Osteocyte (in vitro differentiated cells): ENCODE measurements around the gene SYNPO2. TPM values are rescaled to one million over a fixed set of nuclear protein-coding genes. Genes with fewer than 3 reads are reported as not detected.

Experiments
- DNase-seq: peaks from one replicate; pipeline ENCODE4 v3.0.0; 2021; ENCODE audit warnings: mixed read lengths; ENCODE audit not compliant: unreplicated experiment; ENCODE audit errors: extremely low spot score
- H3K27ac Mint-ChIP-seq: one replicate; pipeline ENCODE4 v1.8.0; 2021; ENCODE audit warnings: mild to moderate bottlenecking, mixed read lengths; ENCODE audit not compliant: unreplicated experiment
- H3K27me3 Mint-ChIP-seq: one replicate; pipeline ENCODE4 v1.8.0; 2021; ENCODE audit warnings: mixed read lengths; ENCODE audit not compliant: unreplicated experiment
- H3K36me3 Mint-ChIP-seq: one replicate; pipeline ENCODE4 v1.8.0; 2021; ENCODE audit warnings: mixed read lengths; ENCODE audit not compliant: unreplicated experiment
- H3K4me1 Mint-ChIP-seq: one replicate; pipeline ENCODE4 v1.8.0; 2021; ENCODE audit warnings: mixed read lengths; ENCODE audit not compliant: unreplicated experiment
- H3K4me3 Mint-ChIP-seq: one replicate; pipeline ENCODE4 v1.8.0; 2021; ENCODE audit warnings: mild to moderate bottlenecking, moderate library complexity, mixed read lengths; ENCODE audit not compliant: unreplicated experiment
- H3K9me3 Mint-ChIP-seq: one replicate; pipeline ENCODE4 v1.8.0; 2021; ENCODE audit warnings: mixed read lengths; ENCODE audit not compliant: unreplicated experiment
- CTCF ChIP-seq: fragments of 200-600 bp; sonication (generic); IDR thresholded peaks from 2 replicates; pipeline ENCODE4 v1.5.0; 2021; ENCODE audit warnings: antibody characterized with exemption, mild to moderate bottlenecking, moderate library complexity
- total RNA-seq: library from RNA; stranded (reverse); gene quantifications from 2 replicates; pipeline ENCODE4 v1.2.1, GENCODE V29; 2021

SYNPO2 gene
- total RNA-seq, 1 donor from 2014 or later, result 4.1 TPM

GRCh38 chr4:118936406-118936805 lies 47.8 kb downstream of the SYNPO2 start:
- DNase-seq, result no peak
- no peak for TF ChIP-seq CTCF
- Mint-ChIP-seq H3K27me3 (no peaks in the 10 kb centered on the region), H3K4me1 (no peaks in the 10 kb centered on the region), H3K9me3 (no peaks in the 10 kb centered on the region), H3K36me3 (no peaks in the 10 kb centered on the region), H3K4me3 (no peak overlapping the region), H3K27ac (no peak overlapping the region)

GRCh38 chr4:118939169-118939783 lies 50.6 kb downstream of the SYNPO2 start:
- TF ChIP-seq CTCF, result no peak
- DNase-seq, result no peak
- Mint-ChIP-seq H3K9me3 (no peaks in the 10 kb centered on the region), H3K4me3 (no peak overlapping the region), H3K27ac (no peak overlapping the region), H3K27me3 (no peaks in the 10 kb centered on the region), H3K36me3 (no peaks in the 10 kb centered on the region), H3K4me1 (peaks cover 2% of the 10 kb centered on the region)

- no peaks in the 10 kb centered on the region for H3K36me3 Mint-ChIP-seq
Measured at GRCh38 chr4:118941149-118941548, 52.5 kb downstream of the SYNPO2 start.

GRCh38 chr4:118941799-118942198 lies 53.1 kb downstream of the SYNPO2 start:
- H3K4me1 Mint-ChIP-seq, result peaks cover 2% of the 10 kb centered on the region
- H3K27ac Mint-ChIP-seq, result no peak overlapping the region
- no peak for DNase-seq
- H3K4me3 Mint-ChIP-seq, result no peak overlapping the region
- no peaks in the 10 kb centered on the region for H3K9me3 Mint-ChIP-seq
- H3K27me3 Mint-ChIP-seq, result no peaks in the 10 kb centered on the region
- TF ChIP-seq CTCF, result no peak
- H3K36me3 Mint-ChIP-seq, result no peaks in the 10 kb centered on the region

More at GRCh38 chr4:118941149-118941548, 52.5 kb downstream of the SYNPO2 start:
- peaks cover 2% of the 10 kb centered on the region for H3K4me1 Mint-ChIP-seq
- H3K27ac Mint-ChIP-seq, result no peak overlapping the region
- no peaks in the 10 kb centered on the region for H3K9me3 Mint-ChIP-seq
- H3K27me3 Mint-ChIP-seq, result no peaks in the 10 kb centered on the region
- no peak for TF ChIP-seq CTCF
- no peak overlapping the region for H3K4me3 Mint-ChIP-seq
- no peak for DNase-seq

GRCh38 chr4:118942465-118942864 lies 53.8 kb downstream of the SYNPO2 start:
- no peak for DNase-seq

More at GRCh38 chr4:118942465-118942864, 53.8 kb downstream of the SYNPO2 start:
- H3K27ac Mint-ChIP-seq, result no peak overlapping the region
- H3K27me3 Mint-ChIP-seq, result no peaks in the 10 kb centered on the region
- H3K4me1 Mint-ChIP-seq, result peaks cover 3% of the 10 kb centered on the region
- no peak for TF ChIP-seq CTCF
- no peaks in the 10 kb centered on the region for H3K36me3 Mint-ChIP-seq
- H3K4me3 Mint-ChIP-seq, result no peak overlapping the region
- H3K9me3 Mint-ChIP-seq, result no peaks in the 10 kb centered on the region
